ENCODE data around the gene TJP3.

The TJP3 gene

DNA sequence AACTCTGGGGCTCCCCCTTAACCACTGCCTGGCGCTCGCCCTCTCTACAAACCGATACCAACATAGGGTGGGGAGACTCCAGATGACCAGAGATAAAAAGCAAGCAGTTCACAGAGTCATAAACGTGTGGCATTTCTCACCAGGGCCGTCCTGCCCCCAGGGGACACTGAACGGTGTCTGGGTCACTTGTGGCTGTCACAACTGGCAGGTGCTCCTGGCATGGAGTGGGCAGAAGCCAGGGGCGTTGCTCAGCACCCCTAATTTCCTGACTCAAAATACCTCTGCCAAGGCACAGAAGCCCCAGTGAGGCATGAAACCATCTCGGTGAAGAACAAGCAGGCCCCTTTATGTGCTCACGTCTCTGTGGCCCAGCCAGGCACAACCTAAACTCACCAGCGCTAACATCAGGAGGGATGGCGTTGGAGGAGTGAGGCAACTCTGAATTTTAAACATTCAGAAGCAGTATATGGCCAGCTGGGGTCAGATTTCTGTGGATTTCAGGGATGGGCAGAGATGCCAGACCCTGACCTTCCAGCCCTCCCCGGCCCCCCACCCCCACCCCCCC is 9.7 kb upstream of the TJP3 start:
- Histone ChIP-seq H3K79me2 (peaks cover 36% of the 10 kb centered on the region), H3K4me1 (peaks cover 5% of the 10 kb centered on the region), H3K4me2 (ENCODE audit: low read length) (peak overlapping the region; percentile 47), H3K27ac (no peak overlapping the region), H3K4me3 (ENCODE audit: low read depth, low read length) (no peak overlapping the region), H2AFZ (no peak overlapping the region), H3K27me3 (ENCODE audit: control insufficient read depth, insufficient read depth, low read length) (no peaks in the 10 kb centered on the region), H3K9ac (no peak overlapping the region), H3K9me3 (ENCODE audit: control insufficient read depth, low read length) (no peaks in the 10 kb centered on the region), H3K36me3 (ENCODE audit: control insufficient read depth, insufficient read depth, low read length) (no peaks in the 10 kb centered on the region)
- TF ChIP-seq, protein P1, sequence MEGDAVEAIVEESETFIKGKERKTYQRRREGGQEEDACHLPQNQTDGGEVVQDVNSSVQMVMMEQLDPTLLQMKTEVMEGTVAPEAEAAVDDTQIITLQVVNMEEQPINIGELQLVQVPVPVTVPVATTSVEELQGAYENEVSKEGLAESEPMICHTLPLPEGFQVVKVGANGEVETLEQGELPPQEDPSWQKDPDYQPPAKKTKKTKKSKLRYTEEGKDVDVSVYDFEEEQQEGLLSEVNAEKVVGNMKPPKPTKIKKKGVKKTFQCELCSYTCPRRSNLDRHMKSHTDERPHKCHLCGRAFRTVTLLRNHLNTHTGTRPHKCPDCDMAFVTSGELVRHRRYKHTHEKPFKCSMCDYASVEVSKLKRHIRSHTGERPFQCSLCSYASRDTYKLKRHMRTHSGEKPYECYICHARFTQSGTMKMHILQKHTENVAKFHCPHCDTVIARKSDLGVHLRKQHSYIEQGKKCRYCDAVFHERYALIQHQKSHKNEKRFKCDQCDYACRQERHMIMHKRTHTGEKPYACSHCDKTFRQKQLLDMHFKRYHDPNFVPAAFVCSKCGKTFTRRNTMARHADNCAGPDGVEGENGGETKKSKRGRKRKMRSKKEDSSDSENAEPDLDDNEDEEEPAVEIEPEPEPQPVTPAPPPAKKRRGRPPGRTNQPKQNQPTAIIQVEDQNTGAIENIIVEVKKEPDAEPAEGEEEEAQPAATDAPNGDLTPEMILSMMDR (IDR thresholded peaks at IDR 0.05) = no peak

GRCh38 chr19:3698974-3699740 is 9.0 kb upstream of the TJP3 start:
- Histone ChIP-seq H3K36me3 (ENCODE audit: control insufficient read depth, insufficient read depth, low read length) (no peaks in the 10 kb centered on the region), H3K4me2 (ENCODE audit: low read length) (peak overlapping the region; percentile 96), H2AFZ (peak overlapping the region; percentile 62), H3K27ac (peak overlapping the region; percentile 68), H3K9ac (peak overlapping the region; percentile 53), H3K4me3 (ENCODE audit: low read depth, low read length) (peak overlapping the region; percentile 68), H3K27me3 (ENCODE audit: control insufficient read depth, insufficient read depth, low read length) (no peaks in the 10 kb centered on the region), H3K79me2 (peaks cover 36% of the 10 kb centered on the region), H3K4me1 (peaks cover 5% of the 10 kb centered on the region), H3K9me3 (ENCODE audit: control insufficient read depth, low read length) (no peaks in the 10 kb centered on the region)
- TF ChIP-seq, protein P1 (IDR thresholded peaks at IDR 0.05) = no peak

DNA sequence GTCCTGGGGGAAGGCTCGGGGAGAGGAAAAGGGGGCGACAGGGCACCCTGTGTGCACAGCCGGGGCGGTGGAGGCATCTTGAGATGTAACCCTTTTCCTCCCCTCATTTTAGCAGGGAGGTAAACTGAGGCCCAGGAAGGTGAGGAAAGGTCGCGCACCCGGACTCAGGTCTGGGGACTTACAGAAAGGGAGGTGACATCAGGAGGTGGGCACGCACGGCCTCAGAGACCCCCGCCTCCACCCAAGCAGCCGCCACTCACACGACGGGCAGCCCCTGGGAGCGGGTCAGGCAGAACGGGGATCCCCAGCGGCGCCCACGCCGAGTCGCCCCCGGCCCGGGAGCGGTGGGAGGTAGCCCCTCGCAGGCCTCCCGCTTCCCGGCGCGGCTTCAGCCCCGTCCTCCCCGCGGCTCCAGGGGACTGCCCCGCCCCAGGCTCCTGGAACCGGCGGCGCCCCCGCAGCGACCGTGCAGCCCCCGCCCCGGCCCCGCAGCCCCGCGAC is 8.4 kb upstream of the TJP3 start:
- peak overlapping the region; percentile 68 for H3K27ac ChIP-seq
- no peaks in the 10 kb centered on the region for H3K36me3 ChIP-seq (ENCODE audit: control insufficient read depth, insufficient read depth, low read length)
- H3K79me2 ChIP-seq = peaks cover 36% of the 10 kb centered on the region
- H3K9me3 ChIP-seq (ENCODE audit: control insufficient read depth, low read length) = no peaks in the 10 kb centered on the region
- H3K4me3 ChIP-seq (ENCODE audit: low read depth, low read length) = peak overlapping the region; percentile 68
- H3K9ac ChIP-seq = peak overlapping the region; percentile 53
- TF ChIP-seq, protein P1 (IDR thresholded peaks at IDR 0.05) = no peak
- H3K4me1 ChIP-seq = peaks cover 5% of the 10 kb centered on the region
- H2AFZ ChIP-seq = peak overlapping the region; percentile 62
- no peaks in the 10 kb centered on the region for H3K27me3 ChIP-seq (ENCODE audit: control insufficient read depth, insufficient read depth, low read length)
- peak overlapping the region; percentile 96 for H3K4me2 ChIP-seq (ENCODE audit: low read length)

DNA sequence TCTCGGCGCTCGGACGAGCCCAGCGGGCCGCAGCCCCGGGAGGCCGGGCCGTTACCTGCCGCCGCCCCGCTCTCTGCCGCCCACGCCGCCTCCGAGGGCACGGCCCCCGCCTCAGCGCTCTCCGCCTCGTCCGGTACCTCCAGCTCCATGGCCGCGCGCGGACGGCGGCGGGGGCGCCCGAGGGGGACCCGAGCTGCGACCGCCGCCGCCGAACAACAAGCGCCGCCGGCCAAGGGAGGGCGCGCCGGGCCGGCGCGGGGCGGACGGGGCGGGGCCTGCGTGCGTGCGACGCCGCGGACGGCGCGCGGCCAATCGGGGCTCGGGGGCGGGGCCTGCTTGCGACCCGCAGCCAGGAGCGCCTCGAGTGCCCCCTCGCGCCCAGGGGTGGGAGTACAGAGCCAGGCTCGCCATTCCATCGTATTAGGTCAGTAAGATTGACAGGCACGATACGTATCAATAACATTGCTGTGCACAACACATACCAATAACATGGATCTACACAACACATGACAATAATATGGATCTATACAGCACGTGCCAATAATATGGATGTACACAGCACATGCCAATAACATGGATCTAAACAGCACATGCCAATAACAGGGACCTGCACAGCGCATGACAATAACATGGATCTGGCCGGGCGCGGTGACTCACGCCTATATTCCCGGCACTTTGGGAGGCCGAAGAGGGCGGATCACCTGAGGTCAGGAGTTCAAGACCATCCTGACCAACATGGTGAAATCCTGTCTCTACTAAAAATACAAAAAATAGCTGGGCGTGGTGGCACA is 7.7 kb upstream of the TJP3 start, which contains the start of gene PIP5K1C:
Gene PIP5K1C (minus strand): TSS at position 227 of the 791 bp plus-strand sequence. CDS start 78 bp downstream, at position 149.
- Histone ChIP-seq H3K36me3 (ENCODE audit: control insufficient read depth, insufficient read depth, low read length) (no peaks in the 10 kb centered on the region), H3K27ac (peak within 1 kb of the TSS; percentile 68), H3K4me1 (peaks cover 5% of the 10 kb centered on the region), H3K9ac (peak within 1 kb of the TSS; percentile 53), H3K79me2 (peaks cover 33% of the 10 kb centered on the region), H3K4me2 (ENCODE audit: low read length) (peak within 1 kb of the TSS; percentile 96), H3K9me3 (ENCODE audit: control insufficient read depth, low read length) (no peaks in the 10 kb centered on the region), H3K27me3 (ENCODE audit: control insufficient read depth, insufficient read depth, low read length) (no peaks in the 10 kb centered on the region), H2AFZ (peak within 1 kb of the TSS; percentile 75), H3K4me3 (ENCODE audit: low read depth, low read length) (peak within 1 kb of the TSS; percentile 68)
- TF ChIP-seq, protein P1 (IDR thresholded peaks at IDR 0.05) = peak; percentile 75
